LNCaP clone FGC (cell line): ENCODE results near the gene FUS.

ENCODE experiments used
- DNase-seq: peaks from one replicate; pipeline ENCODE4 v3.0.0-alpha.2; 2011; ENCODE audit warnings: low read depth
- H3K4me3 ChIP-seq: 2 replicates; pipeline ENCODE4 v1.5.1; 2011; ENCODE audit warnings: mild to moderate bottlenecking, low read depth, low read length, control low read depth
- CTCF ChIP-seq: IDR thresholded peaks from 2 replicates; pipeline ENCODE4 v1.5.1; 2012; ENCODE audit warnings: mild to moderate bottlenecking; ENCODE audit not compliant: control insufficient read depth, insufficient read depth; ENCODE audit errors: extremely low read depth

The FUS gene

DNA sequence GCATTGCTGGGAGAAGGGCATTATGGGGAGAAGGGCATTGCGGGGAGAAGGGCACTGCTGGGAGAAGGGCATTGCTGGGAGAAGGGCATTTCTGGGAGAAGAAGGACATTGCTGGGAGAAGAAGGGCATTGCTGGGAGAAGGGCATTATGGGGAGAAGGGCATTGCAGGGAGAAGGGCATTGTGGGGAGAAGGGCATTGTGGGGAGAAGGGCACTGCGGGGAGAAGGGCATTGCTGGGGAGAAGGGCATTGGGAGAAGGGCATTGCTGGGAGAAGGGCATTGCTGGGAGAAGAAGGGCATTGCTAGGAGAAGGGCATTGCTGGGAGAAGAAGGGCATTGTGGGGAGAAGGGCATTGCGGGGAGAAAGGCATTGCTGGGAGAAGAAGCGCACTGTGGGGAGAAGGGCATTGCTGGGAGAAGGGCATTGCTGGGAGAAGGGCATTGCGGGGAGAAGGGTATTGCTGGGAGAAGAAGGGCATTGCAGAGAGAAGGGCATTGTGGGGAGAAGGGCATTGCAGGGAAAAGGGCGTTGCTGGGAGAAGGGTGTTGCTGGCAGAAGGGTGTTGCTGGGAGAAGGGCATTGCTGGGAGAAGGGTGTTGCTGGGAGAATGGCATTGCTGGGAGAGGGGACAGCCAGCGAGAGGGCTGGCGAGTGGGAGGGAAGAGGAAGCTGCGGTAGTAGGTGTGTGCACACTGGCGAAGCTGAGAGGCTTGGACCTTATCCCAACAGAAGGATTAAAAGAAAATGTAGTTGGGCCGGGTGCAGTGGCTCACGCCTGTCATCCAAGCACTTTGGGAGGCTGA is 41.6 kb downstream of the FUS start:
- no peak for TF ChIP-seq CTCF
- DNase-seq = no peak
- H3K4me3 ChIP-seq = no peak overlapping the region

- no peak overlapping the region for H3K4me3 ChIP-seq
- no peak for DNase-seq
Measured at GRCh38 chr16:31223044-31223443, 43.1 kb downstream of the FUS start.

GRCh38 chr16:31224092-31224955 is 44.4 kb downstream of the FUS start:
- H3K4me3 ChIP-seq = no peak overlapping the region
- no peak for TF ChIP-seq CTCF
- DNase-seq = no peak

More at GRCh38 chr16:31223044-31223443, 43.1 kb downstream of the FUS start:
- no peak for TF ChIP-seq CTCF

DNA sequence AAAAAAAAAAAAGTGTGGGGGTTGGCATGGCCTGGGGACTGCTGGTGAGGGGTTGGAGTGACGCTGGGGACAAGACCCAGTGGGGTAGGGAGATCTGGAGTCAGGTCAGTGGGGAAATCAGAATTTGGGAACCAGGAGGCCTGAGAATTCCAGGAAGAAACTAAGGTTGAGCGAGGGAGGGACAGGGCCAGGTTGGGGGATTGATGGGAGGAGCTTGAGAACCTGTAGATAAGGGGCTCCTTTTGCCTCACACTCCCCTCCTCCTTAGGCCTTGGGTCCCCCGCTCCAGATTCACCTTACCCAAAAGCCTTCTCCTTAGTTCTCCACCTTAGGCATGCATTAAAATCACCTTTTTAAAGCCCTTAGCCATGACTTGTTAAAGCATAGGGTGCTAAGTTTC is 45.3 kb downstream of the FUS start:
- H3K4me3 ChIP-seq = no peak overlapping the region
- no peak for TF ChIP-seq CTCF
- DNase-seq = no peak

GRCh38 chr16:31228206-31228605 is 48.3 kb downstream of the FUS start:
- no peak for TF ChIP-seq CTCF
- H3K4me3 ChIP-seq = no peak overlapping the region

GRCh38 chr16:31229501-31229900 is 49.6 kb downstream of the FUS start:
- TF ChIP-seq CTCF = no peak
- DNase-seq = no peak
- no peak overlapping the region for H3K4me3 ChIP-seq

More at GRCh38 chr16:31228206-31228605, 48.3 kb downstream of the FUS start:
- no peak for DNase-seq

DNA sequence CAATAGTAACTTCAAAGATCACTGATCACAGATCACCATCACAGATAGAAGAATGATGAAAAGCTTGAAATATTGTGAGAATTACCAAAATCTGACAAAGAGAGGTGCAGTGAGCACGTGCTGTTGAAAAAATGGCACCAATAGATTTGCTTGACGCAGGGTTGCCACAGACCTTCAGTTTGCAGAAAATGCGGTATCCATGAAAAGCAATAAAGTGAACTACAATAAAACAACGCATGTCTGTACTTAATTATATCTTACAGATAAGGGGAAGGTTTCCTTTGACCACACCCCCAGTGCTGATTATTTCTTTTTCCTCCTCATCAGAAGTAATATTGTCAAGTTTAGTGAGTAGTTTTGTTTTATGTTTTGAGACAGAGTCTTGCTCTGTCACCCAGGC is 58.1 kb downstream of the FUS start:
- no peak overlapping the region for H3K4me3 ChIP-seq
- no peak for TF ChIP-seq CTCF
- no peak for DNase-seq
